Measurements from ENCODE around the gene PRPF6. TPM values are rescaled to one million over a fixed set of nuclear protein-coding genes. Genes with fewer than 3 reads are reported as not detected.
A peak's percentile ranks its signal among the peaks of the same experiment; 100 is the strongest.

PRPF6 gene
- total and polyA plus RNA-seq, 2 of the 13 experiments (the other 11 are each of a cell fraction or from before 2014, with no cell fraction given), result 63.7 to 101 TPM

DNA sequence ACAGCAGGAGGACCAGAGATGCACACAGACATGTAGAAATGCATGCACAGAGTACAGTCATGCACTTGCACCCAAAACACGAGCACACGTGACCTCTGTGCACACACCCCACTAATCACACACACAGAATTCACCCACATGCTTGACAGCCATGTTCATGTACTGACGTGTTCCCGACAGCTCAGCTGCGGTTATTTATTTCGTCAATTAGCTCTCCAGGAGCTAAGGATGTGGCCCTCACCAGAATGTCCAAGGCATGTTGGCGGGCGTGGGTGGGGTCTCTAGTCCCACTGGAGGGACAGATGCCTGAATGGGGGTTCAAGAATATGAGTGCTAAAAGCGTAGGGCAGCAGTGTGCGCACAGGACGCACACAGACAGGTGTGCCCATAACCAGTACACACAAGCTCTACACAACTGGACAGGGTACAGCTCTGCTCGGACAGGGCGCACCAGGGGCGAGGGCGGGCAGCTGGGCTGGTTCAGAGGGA, 571 bp upstream of the PRPF6 start (continued):
- TF ChIP-seq ZFP82 (CRISPR knock-in tag; IDR thresholded peaks at IDR 0.05; ENCODE audit: borderline replicate concordance) (no peak), JUNB (CRISPR knock-in tag; IDR thresholded peaks at IDR 0.05; ENCODE audit: borderline replicate concordance) (no peak), ZNF839 (CRISPR knock-in tag; IDR thresholded peaks at IDR 0.05; ENCODE audit: borderline replicate concordance) (peak; percentile 16; the same call in 1 of the 2 replicates), ZBTB8A (CRISPR knock-in tag; IDR thresholded peaks at IDR 0.05; ENCODE audit: borderline replicate concordance, low read depth) (peak; percentile 58; the same call in 1 of the 2 replicates), CCAR2 (optimal IDR thresholded peaks at IDR 0.05; ENCODE audit: low read depth, low read length) (no peak), NAIF1 (CRISPR knock-in tag; IDR thresholded peaks at IDR 0.05; ENCODE audit: borderline replicate concordance) (no peak), NFIC (IDR thresholded peaks at IDR 0.05; ENCODE audit: low read length) (no peak), ATM (IDR thresholded peaks at IDR 0.05; ENCODE audit: borderline replicate concordance) (no peak), ZNF383 (CRISPR knock-in tag; IDR thresholded peaks at IDR 0.05; ENCODE audit: borderline replicate concordance) (0 out of 2 replicates have a peak, but pooled peaks have one; percentile 21)
- TF ChIP-seq, protein P1, sequence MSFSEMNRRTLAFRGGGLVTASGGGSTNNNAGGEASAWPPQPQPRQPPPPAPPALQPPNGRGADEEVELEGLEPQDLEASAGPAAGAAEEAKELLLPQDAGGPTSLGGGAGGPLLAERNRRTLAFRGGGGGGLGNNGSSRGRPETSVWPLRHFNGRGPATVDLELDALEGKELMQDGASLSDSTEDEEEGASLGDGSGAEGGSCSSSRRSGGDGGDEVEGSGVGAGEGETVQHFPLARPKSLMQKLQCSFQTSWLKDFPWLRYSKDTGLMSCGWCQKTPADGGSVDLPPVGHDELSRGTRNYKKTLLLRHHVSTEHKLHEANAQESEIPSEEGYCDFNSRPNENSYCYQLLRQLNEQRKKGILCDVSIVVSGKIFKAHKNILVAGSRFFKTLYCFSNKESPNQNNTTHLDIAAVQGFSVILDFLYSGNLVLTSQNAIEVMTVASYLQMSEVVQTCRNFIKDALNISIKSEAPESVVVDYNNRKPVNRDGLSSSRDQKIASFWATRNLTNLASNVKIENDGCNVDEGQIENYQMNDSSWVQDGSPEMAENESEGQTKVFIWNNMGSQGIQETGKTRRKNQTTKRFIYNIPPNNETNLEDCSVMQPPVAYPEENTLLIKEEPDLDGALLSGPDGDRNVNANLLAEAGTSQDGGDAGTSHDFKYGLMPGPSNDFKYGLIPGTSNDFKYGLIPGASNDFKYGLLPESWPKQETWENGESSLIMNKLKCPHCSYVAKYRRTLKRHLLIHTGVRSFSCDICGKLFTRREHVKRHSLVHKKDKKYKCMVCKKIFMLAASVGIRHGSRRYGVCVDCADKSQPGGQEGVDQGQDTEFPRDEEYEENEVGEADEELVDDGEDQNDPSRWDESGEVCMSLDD (CRISPR knock-in tag; IDR thresholded peaks at IDR 0.05; ENCODE audit: borderline replicate concordance), result no peak
- TF ChIP-seq, protein P2, sequence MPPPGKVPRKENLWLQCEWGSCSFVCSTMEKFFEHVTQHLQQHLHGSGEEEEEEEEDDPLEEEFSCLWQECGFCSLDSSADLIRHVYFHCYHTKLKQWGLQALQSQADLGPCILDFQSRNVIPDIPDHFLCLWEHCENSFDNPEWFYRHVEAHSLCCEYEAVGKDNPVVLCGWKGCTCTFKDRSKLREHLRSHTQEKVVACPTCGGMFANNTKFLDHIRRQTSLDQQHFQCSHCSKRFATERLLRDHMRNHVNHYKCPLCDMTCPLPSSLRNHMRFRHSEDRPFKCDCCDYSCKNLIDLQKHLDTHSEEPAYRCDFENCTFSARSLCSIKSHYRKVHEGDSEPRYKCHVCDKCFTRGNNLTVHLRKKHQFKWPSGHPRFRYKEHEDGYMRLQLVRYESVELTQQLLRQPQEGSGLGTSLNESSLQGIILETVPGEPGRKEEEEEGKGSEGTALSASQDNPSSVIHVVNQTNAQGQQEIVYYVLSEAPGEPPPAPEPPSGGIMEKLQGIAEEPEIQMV (CRISPR knock-in tag; IDR thresholded peaks at IDR 0.05; ENCODE audit: low read depth), result no peak
- TF ChIP-seq, protein P3, sequence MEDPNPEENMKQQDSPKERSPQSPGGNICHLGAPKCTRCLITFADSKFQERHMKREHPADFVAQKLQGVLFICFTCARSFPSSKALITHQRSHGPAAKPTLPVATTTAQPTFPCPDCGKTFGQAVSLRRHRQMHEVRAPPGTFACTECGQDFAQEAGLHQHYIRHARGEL (CRISPR knock-in tag; IDR thresholded peaks at IDR 0.05), result no peak
- TF ChIP-seq, protein P4, sequence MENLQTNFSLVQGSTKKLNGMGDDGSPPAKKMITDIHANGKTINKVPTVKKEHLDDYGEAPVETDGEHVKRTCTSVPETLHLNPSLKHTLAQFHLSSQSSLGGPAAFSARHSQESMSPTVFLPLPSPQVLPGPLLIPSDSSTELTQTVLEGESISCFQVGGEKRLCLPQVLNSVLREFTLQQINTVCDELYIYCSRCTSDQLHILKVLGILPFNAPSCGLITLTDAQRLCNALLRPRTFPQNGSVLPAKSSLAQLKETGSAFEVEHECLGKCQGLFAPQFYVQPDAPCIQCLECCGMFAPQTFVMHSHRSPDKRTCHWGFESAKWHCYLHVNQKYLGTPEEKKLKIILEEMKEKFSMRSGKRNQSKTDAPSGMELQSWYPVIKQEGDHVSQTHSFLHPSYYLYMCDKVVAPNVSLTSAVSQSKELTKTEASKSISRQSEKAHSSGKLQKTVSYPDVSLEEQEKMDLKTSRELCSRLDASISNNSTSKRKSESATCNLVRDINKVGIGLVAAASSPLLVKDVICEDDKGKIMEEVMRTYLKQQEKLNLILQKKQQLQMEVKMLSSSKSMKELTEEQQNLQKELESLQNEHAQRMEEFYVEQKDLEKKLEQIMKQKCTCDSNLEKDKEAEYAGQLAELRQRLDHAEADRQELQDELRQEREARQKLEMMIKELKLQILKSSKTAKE (CRISPR knock-in tag; IDR thresholded peaks at IDR 0.05; ENCODE audit: borderline replicate concordance), result no peak
- TF ChIP-seq, protein P5, sequence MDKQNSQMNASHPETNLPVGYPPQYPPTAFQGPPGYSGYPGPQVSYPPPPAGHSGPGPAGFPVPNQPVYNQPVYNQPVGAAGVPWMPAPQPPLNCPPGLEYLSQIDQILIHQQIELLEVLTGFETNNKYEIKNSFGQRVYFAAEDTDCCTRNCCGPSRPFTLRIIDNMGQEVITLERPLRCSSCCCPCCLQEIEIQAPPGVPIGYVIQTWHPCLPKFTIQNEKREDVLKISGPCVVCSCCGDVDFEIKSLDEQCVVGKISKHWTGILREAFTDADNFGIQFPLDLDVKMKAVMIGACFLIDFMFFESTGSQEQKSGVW (CRISPR knock-in tag; IDR thresholded peaks at IDR 0.05; ENCODE audit: borderline replicate concordance), result no peak
- TF ChIP-seq, protein P6, sequence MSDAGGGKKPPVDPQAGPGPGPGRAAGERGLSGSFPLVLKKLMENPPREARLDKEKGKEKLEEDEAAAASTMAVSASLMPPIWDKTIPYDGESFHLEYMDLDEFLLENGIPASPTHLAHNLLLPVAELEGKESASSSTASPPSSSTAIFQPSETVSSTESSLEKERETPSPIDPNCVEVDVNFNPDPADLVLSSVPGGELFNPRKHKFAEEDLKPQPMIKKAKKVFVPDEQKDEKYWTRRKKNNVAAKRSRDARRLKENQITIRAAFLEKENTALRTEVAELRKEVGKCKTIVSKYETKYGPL (CRISPR knock-in tag; IDR thresholded peaks at IDR 0.05), result no peak
- TF ChIP-seq, protein P7, sequence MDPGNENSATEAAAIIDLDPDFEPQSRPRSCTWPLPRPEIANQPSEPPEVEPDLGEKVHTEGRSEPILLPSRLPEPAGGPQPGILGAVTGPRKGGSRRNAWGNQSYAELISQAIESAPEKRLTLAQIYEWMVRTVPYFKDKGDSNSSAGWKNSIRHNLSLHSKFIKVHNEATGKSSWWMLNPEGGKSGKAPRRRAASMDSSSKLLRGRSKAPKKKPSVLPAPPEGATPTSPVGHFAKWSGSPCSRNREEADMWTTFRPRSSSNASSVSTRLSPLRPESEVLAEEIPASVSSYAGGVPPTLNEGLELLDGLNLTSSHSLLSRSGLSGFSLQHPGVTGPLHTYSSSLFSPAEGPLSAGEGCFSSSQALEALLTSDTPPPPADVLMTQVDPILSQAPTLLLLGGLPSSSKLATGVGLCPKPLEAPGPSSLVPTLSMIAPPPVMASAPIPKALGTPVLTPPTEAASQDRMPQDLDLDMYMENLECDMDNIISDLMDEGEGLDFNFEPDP (CRISPR knock-in tag; conservative IDR thresholded peaks at IDR 0.05), result no peak

Measured in HepG2 (cell line).